ENCODE results near the gene PTGFRN.

The PTGFRN gene

DNA sequence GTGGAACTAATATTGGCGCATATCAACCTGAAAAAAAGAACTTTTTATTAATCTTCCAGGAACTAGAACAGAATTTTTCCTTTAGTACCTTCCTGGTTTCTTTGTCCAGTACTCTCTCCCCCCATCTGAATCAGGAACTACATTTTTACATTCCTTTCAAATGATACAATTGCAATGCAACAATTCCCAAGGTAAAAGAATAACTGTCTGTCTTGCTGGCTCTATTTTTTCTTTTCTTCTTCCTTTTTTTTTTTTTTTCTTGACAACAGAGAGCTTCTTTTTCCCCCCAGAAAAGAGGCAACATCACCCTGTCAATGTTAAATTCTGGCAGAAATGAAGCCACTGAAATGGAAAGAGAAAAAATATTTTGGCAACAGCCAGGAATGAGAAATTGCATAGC is 87.3 kb downstream of the PTGFRN start:
- TF ChIP-seq, protein P1, sequence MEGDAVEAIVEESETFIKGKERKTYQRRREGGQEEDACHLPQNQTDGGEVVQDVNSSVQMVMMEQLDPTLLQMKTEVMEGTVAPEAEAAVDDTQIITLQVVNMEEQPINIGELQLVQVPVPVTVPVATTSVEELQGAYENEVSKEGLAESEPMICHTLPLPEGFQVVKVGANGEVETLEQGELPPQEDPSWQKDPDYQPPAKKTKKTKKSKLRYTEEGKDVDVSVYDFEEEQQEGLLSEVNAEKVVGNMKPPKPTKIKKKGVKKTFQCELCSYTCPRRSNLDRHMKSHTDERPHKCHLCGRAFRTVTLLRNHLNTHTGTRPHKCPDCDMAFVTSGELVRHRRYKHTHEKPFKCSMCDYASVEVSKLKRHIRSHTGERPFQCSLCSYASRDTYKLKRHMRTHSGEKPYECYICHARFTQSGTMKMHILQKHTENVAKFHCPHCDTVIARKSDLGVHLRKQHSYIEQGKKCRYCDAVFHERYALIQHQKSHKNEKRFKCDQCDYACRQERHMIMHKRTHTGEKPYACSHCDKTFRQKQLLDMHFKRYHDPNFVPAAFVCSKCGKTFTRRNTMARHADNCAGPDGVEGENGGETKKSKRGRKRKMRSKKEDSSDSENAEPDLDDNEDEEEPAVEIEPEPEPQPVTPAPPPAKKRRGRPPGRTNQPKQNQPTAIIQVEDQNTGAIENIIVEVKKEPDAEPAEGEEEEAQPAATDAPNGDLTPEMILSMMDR (IDR thresholded peaks at IDR 0.05), result no peak

DNA sequence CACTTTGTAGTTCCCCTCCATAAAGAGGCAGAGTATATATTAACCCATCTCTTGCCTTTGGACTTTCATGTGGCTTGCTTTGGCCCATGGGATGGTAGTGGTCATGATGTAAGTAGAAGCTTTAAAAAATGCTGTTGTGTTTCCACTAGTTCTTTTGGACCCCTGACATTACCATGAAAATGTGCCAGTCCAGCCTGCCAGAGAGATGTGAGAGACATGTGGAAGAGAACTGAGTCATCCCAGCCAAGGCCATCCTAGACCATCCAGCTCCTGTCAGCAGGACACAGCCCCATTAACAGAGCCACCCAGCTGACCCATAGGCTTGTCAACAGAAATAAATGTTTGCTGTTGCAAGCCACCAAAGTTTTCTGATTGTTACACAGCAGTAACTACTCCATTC is 87.9 kb downstream of the PTGFRN start:
- TF ChIP-seq, protein P1 (IDR thresholded peaks at IDR 0.05), result no peak

DNA sequence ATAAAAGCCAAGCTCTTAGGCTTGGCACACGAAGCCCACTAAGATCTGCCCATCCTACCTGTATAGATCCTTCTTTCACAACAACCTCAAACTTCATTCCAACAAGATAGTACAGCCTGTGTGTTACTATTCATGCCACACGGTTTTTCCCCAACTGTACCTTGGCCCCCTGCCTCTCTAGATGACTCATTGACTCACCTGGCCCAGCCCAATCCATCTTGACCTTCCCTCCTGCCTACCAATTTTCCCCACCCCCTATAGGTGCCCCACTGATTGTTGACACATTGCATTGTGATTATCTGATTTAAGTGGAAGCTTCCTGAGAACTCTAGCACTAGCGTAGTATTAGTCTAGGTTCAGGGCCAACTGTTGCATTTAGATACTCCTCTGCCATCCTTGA is 89.9 kb downstream of the PTGFRN start:
- TF ChIP-seq, protein P1 (IDR thresholded peaks at IDR 0.05), result no peak

DNA sequence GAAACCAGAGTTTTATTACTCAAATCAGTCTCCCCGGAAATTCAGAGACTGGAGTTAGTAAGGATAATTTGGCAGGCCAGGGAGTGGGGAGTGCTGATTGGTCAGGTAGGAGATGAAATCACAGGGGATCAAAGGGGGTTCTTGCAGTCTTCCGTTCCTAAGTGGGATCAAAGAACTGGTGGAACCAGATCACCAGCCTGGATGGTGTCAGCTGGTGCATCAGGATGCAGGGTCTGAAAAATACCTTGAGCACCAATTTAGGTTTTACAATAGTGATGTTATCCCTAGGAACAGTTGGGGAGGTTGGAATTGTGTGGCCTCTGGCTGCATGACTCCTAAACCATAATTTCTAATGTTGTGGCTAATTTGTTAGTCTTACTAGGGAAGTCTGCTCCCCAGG is 90.4 kb downstream of the PTGFRN start:
- TF ChIP-seq, protein P1 (IDR thresholded peaks at IDR 0.05), result no peak

DNA sequence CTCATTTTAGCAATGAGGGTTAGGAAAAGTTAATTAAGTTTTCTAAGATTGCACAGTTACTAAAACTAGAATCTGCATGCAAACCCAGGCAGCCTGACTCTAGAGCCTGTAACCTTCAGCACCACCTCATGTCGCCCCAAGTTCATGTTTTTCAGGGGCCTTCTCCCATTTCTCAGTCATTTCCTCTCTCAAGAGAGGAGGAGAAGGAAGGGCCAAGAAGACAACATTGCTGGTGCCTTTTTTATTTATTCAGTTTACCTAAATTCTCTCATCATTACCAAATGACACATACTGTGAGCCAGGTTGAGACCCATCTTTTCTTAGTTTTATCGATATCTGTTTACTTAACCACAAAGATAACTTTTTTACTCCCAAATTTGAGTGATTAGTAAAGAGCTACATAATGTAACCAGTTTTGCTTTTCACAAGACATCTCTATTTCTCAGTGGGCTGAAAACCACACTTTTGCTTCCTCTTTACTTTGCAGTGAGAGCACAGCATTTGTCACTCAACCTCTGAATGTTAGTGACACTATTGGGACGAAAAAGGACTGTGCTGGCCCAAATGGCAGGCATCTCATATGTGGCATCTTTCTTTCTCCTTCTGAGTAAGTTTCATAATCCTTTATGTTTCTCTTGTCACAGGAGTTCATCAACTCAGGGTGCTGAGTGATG is 91.7 kb downstream of the PTGFRN start, which contains the start of gene CD101:
TSS of gene CD101 (plus strand) at position 507 of the 674 bp plus-strand sequence. CDS start at position 565, 58 bp downstream.
- TF ChIP-seq, protein P1 (IDR thresholded peaks at IDR 0.05), result no peak

DNA sequence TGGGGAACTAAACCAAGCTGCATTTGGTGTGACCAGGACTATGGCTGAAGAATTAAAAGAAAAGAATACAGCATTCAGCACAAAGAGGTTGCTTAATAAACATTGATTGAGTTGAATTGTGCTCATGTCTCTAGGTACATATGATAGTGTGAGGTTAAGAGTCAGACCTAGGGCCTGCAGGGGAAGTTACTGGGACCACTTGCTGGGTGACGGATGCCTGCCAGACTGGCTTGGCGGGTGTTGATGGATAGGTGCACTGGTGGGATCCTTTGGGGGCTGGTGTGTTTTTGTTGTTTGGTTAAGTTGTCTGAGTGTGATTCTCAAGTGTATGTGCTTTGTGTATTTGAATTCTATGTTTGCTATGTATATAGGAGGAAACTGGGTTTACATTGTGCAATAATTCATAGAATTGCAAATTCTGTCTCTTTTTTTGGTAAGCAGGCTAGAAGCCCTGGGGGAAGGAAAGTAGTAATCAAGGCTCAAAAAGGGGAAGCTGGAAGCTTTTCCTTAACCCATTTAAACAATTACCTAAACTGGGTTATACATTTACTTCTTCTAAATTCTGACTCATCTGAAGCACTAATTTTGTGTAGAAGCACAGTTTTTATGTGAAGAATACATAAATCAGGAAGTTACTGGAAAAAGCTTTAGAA is 93.6 kb downstream of the PTGFRN start:
- TF ChIP-seq, protein P1 (IDR thresholded peaks at IDR 0.05), result no peak

DNA sequence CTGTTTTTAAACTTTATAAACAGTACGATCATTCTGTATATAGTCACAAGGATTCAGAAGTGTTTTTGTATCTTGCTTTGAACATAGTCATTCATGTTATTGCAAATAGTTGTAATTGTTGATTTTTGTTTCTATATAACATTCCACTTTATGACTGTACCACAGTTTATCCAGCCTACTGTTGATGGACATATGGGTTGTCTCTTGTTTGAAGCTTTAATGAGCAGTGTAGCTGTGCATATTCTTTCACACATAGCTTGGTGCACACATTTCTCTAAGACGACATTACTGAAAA is 98.0 kb downstream of the PTGFRN start:
- TF ChIP-seq, protein P1 (IDR thresholded peaks at IDR 0.05), result no peak
